ENCODE results near the gene PCDHAC2.

Gene PCDHAC2

GRCh38 chr5:141003791-141004611, 37.7 kb downstream of the PCDHAC2 start:
- H3K9ac ChIP-seq (ENCODE audit: low read length), result no peak overlapping the region
- no peaks in the 10 kb centered on the region for H3K27me3 ChIP-seq (ENCODE audit: low read length)
- no peak overlapping the region for H3K4me3 ChIP-seq (ENCODE audit: insufficient read depth, low read length, poor library complexity, severe bottlenecking)
- TF ChIP-seq CTCF (IDR thresholded peaks at IDR 0.05; ENCODE audit: insufficient read depth, low read length, poor library complexity, severe bottlenecking), result no peak
- no peaks in the 10 kb centered on the region for H3K79me2 ChIP-seq (ENCODE audit: insufficient read depth, low read length)
- no peaks in the 10 kb centered on the region for H4K20me1 ChIP-seq (ENCODE audit: low read depth, low read length)
- H3K27ac ChIP-seq (ENCODE audit: low read depth, low read length), result no peak overlapping the region
- H3K36me3 ChIP-seq (ENCODE audit: low read length), result no peaks in the 10 kb centered on the region
- no peaks in the 10 kb centered on the region for H3K9me2 ChIP-seq (replicated peaks; ENCODE audit: insufficient read depth, low read length)
- H3F3A ChIP-seq (ENCODE audit: insufficient read depth), result no peaks in the 10 kb centered on the region
- no peaks in the 10 kb centered on the region for H3K9me3 ChIP-seq (ENCODE audit: insufficient read depth, low read length)
- H3K4me2 ChIP-seq (ENCODE audit: low read depth, low read length, poor library complexity, severe bottlenecking), result no peak overlapping the region
- H2AFZ ChIP-seq (ENCODE audit: low read depth, low read length, severe bottlenecking), result no peak overlapping the region

GRCh38 chr5:141007791-141008190, 41.5 kb downstream of the PCDHAC2 start:
- Histone ChIP-seq H3K9ac (ENCODE audit: low read length) (no peak overlapping the region), H3K27ac (ENCODE audit: low read depth, low read length) (no peak overlapping the region), H3K27me3 (ENCODE audit: low read length) (no peaks in the 10 kb centered on the region), H2AFZ (ENCODE audit: low read depth, low read length, severe bottlenecking) (no peak overlapping the region), H3K36me3 (ENCODE audit: low read length) (no peaks in the 10 kb centered on the region), H4K20me1 (ENCODE audit: low read depth, low read length) (no peaks in the 10 kb centered on the region), H3K4me3 (ENCODE audit: insufficient read depth, low read length, poor library complexity, severe bottlenecking) (no peak overlapping the region), H3F3A (ENCODE audit: insufficient read depth) (no peaks in the 10 kb centered on the region), H3K4me2 (ENCODE audit: low read depth, low read length, poor library complexity, severe bottlenecking) (no peak overlapping the region), H3K79me2 (ENCODE audit: insufficient read depth, low read length) (no peaks in the 10 kb centered on the region), H3K9me3 (ENCODE audit: insufficient read depth, low read length) (no peaks in the 10 kb centered on the region), H3K9me2 (replicated peaks; ENCODE audit: insufficient read depth, low read length) (no peaks in the 10 kb centered on the region)
- TF ChIP-seq EZH2phosphoT487 (conservative IDR thresholded peaks at IDR 0.05; ENCODE audit: low read length) (no peak), CTCF (IDR thresholded peaks at IDR 0.05; ENCODE audit: insufficient read depth, low read length, poor library complexity, severe bottlenecking) (no peak)

- Histone ChIP-seq H3F3A (ENCODE audit: insufficient read depth) (no peaks in the 10 kb centered on the region), H2AFZ (ENCODE audit: low read depth, low read length, severe bottlenecking) (no peak overlapping the region), H3K79me2 (ENCODE audit: insufficient read depth, low read length) (no peaks in the 10 kb centered on the region), H3K9me2 (replicated peaks; ENCODE audit: insufficient read depth, low read length) (no peaks in the 10 kb centered on the region), H3K9ac (ENCODE audit: low read length) (no peak overlapping the region), H3K36me3 (ENCODE audit: low read length) (no peaks in the 10 kb centered on the region), H3K27ac (ENCODE audit: low read depth, low read length) (no peak overlapping the region), H3K9me3 (ENCODE audit: insufficient read depth, low read length) (no peaks in the 10 kb centered on the region), H3K4me2 (ENCODE audit: low read depth, low read length, poor library complexity, severe bottlenecking) (no peak overlapping the region), H4K20me1 (ENCODE audit: low read depth, low read length) (no peaks in the 10 kb centered on the region), H3K27me3 (ENCODE audit: low read length) (no peaks in the 10 kb centered on the region), H3K4me3 (ENCODE audit: insufficient read depth, low read length, poor library complexity, severe bottlenecking) (no peak overlapping the region)
- TF ChIP-seq EZH2phosphoT487 (conservative IDR thresholded peaks at IDR 0.05; ENCODE audit: low read length) (no peak), CTCF (IDR thresholded peaks at IDR 0.05; ENCODE audit: insufficient read depth, low read length, poor library complexity, severe bottlenecking) (no peak)
These were observed 43.9 kb downstream of the PCDHAC2 start for GRCh38 chr5:141010047-141010793.

All from SU-DHL-6 (cell line).